HepG2 (cell line): ENCODE measurements around the gene CHST3.

Source experiments
- CBFB ChIP-seq: sonication (generic); formaldehyde crosslinking; IDR thresholded peaks from 2 replicates; pipeline ENCODE4 v1.4.0; 2020; ENCODE audit warnings: missing genetic modification reagents
- TF ChIP-seq, protein P1 (sequence below): sonication (generic); formaldehyde crosslinking; IDR thresholded peaks from 2 replicates; pipeline ENCODE4 v1.4.0; 2020; ENCODE audit warnings: missing genetic modification reagents
- TF ChIP-seq, protein P2 (sequence below): sonication (generic); formaldehyde crosslinking; conservative IDR thresholded peaks from 2 replicates; pipeline ENCODE4 v1.4.0; 2020; ENCODE audit warnings: missing genetic modification reagents
- TF ChIP-seq, protein P3 (sequence below): sonication (generic); formaldehyde crosslinking; IDR thresholded peaks from 2 replicates; pipeline ENCODE4 v1.5.0; 2020; ENCODE audit warnings: mild to moderate bottlenecking, missing genetic modification reagents, borderline replicate concordance
- TF ChIP-seq, protein P4 (sequence below): sonication (generic); formaldehyde crosslinking; IDR thresholded peaks from 2 replicates; pipeline ENCODE4 v1.9.0; 2021; ENCODE audit warnings: missing genetic modification reagents, borderline replicate concordance

DNA sequence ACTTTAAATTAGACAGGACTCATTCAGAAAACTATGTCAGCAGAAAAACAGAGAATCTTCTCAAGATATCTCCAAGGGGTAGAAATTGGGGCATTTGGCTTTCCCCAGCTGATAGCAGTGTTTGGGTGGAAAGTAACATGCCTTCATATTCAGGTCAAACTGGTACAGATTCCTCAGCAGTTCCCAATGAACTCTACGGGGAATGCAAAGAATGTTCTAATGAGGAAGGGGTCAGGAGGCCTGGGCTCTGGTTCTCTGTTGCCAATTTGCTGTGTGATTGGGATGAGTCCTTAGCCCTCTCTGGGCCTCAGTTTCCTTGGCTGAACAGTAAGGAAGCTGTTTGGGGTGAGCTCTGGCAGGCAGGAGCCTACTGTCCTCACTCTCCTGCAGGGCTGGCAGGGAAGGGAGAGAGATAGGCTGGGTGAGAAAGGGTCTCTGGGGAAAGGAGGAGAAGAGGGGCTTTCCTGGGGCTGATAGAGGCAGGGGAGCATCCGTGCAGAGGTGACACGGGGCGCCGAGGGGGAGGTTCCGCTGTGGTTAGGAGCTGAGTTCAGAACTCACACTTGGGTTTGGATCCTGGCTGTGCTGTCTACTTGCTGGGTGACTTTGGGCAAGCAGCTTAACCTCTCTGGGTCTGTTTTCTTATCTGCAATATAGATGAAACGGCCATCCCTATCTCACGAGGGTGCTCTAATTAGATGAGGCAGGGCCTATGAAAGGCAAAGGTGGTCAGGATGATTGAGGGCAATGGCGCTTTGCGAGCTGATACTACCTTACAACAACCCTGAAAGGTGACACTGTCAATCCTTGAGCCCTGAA is 79.0 kb downstream of the CHST3 start:
- TF ChIP-seq, protein P1, sequence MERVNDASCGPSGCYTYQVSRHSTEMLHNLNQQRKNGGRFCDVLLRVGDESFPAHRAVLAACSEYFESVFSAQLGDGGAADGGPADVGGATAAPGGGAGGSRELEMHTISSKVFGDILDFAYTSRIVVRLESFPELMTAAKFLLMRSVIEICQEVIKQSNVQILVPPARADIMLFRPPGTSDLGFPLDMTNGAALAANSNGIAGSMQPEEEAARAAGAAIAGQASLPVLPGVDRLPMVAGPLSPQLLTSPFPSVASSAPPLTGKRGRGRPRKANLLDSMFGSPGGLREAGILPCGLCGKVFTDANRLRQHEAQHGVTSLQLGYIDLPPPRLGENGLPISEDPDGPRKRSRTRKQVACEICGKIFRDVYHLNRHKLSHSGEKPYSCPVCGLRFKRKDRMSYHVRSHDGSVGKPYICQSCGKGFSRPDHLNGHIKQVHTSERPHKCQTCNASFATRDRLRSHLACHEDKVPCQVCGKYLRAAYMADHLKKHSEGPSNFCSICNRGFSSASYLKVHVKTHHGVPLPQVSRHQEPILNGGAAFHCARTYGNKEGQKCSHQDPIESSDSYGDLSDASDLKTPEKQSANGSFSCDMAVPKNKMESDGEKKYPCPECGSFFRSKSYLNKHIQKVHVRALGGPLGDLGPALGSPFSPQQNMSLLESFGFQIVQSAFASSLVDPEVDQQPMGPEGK (CRISPR knock-in tag): no peak
- TF ChIP-seq, protein P2, sequence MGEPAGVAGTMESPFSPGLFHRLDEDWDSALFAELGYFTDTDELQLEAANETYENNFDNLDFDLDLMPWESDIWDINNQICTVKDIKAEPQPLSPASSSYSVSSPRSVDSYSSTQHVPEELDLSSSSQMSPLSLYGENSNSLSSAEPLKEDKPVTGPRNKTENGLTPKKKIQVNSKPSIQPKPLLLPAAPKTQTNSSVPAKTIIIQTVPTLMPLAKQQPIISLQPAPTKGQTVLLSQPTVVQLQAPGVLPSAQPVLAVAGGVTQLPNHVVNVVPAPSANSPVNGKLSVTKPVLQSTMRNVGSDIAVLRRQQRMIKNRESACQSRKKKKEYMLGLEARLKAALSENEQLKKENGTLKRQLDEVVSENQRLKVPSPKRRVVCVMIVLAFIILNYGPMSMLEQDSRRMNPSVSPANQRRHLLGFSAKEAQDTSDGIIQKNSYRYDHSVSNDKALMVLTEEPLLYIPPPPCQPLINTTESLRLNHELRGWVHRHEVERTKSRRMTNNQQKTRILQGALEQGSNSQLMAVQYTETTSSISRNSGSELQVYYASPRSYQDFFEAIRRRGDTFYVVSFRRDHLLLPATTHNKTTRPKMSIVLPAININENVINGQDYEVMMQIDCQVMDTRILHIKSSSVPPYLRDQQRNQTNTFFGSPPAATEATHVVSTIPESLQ (CRISPR knock-in tag): no peak
- no peak for TF ChIP-seq CBFB (CRISPR knock-in tag)
- TF ChIP-seq, protein P3, sequence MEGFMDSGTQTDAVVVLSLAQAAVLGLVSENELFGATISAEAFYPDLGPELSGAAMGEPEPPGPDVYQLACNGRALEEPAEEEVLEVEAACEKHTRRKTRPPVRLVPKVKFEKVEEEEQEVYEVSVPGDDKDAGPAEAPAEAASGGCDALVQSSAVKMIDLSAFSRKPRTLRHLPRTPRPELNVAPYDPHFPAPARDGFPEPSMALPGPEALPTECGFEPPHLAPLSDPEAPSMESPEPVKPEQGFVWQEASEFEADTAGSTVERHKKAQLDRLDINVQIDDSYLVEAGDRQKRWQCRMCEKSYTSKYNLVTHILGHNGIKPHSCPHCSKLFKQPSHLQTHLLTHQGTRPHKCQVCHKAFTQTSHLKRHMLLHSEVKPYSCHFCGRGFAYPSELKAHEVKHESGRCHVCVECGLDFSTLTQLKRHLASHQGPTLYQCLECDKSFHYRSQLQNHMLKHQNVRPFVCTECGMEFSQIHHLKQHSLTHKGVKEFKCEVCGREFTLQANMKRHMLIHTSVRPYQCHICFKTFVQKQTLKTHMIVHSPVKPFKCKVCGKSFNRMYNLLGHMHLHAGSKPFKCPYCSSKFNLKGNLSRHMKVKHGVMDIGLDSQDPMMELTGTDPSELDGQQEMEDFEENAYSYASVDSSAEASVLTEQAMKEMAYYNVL: no peak
- TF ChIP-seq, protein P4, sequence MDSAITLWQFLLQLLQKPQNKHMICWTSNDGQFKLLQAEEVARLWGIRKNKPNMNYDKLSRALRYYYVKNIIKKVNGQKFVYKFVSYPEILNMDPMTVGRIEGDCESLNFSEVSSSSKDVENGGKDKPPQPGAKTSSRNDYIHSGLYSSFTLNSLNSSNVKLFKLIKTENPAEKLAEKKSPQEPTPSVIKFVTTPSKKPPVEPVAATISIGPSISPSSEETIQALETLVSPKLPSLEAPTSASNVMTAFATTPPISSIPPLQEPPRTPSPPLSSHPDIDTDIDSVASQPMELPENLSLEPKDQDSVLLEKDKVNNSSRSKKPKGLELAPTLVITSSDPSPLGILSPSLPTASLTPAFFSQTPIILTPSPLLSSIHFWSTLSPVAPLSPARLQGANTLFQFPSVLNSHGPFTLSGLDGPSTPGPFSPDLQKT (CRISPR knock-in tag): no peak
